Measurements from ENCODE around the gene DHRSX.
"Not testable (repeated sequence)": the region's sequence is repeated elsewhere in the genome, so short reads cannot be mapped to it uniquely, and the experiment has no call there.

DHRSX gene

GRCh38 chrX:2474963-2475726 lies 25.6 kb downstream of the DHRSX start:
- H3K27ac ChIP-seq = no peak overlapping the region
- ChIA-PET CTCF (no interaction called here), POLR2A (ENCODE audit: low non-redundant PET) (no interaction called here)
- DNase-seq (ENCODE audit: low spot score) = no peak
- TF ChIP-seq, protein P1, sequence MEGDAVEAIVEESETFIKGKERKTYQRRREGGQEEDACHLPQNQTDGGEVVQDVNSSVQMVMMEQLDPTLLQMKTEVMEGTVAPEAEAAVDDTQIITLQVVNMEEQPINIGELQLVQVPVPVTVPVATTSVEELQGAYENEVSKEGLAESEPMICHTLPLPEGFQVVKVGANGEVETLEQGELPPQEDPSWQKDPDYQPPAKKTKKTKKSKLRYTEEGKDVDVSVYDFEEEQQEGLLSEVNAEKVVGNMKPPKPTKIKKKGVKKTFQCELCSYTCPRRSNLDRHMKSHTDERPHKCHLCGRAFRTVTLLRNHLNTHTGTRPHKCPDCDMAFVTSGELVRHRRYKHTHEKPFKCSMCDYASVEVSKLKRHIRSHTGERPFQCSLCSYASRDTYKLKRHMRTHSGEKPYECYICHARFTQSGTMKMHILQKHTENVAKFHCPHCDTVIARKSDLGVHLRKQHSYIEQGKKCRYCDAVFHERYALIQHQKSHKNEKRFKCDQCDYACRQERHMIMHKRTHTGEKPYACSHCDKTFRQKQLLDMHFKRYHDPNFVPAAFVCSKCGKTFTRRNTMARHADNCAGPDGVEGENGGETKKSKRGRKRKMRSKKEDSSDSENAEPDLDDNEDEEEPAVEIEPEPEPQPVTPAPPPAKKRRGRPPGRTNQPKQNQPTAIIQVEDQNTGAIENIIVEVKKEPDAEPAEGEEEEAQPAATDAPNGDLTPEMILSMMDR (conservative IDR thresholded peaks at IDR 0.05; ENCODE audit: low read depth) = no peak

DNA sequence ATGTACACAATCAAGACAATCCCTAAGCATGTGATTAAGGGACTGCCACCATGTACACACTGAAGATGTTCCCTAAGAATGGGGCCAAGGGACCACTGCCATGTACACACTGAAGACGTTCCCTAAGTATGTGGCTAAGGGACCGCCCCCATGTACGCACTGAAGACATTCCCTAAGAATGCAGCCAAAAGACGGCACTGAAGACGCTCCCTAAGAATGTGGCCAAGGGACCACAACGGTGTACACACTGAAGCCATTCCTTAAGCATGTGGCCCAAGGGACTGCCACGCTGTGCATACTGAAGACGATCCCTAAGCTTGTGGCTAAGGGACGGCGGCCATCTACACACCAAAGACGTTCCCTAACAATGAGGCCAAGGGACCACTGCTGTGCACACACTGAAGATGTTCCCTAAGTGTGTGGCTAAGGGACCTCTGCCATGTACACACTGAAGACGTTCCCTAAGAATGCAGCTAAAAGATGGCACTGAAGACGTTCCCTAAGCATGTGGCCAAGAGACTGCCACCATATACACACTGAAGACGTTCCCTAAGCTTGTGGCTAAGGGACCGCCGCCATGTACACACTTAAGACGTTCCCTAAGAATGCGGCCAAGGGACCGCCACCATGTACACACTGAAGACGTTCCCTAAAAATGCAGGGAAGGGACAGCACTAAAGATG lies 26.4 kb downstream of the DHRSX start:
- POLR2A ChIA-PET (ENCODE audit: low non-redundant PET) = no interaction called here
- DNase-seq (ENCODE audit: low spot score) = no peak
- H3K27ac ChIP-seq = no peak overlapping the region
- TF ChIP-seq, protein P1 (conservative IDR thresholded peaks at IDR 0.05; ENCODE audit: low read depth) = no peak
- CTCF ChIA-PET = no interaction called here

- DNase-seq (ENCODE audit: low spot score); H3K27ac ChIP-seq; CTCF ChIA-PET; POLR2A ChIA-PET (ENCODE audit: low non-redundant PET): not testable (repeated sequence)
Observed at GRCh38 chrX:2473064-2473463, 27.7 kb downstream of the DHRSX start.

DNA sequence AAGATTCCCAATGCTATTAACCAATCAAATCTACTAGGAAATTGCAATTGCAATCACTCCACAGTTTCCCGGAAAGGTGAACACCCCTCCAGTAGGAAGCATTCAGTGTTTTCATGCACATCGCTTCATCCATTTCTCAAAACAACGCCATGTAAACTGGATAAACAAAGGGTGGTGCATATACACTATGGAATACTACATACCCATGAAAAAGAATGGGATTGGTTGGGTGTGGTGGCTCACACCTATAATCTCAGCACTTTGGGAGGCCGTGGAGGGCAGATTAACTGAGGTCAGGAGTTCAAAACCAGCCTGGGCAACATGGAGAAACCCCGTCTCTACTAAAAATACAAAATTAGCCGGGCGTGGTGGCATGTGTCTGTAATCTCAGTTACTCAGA lies 29.1 kb downstream of the DHRSX start:
- TF ChIP-seq, protein P1 (conservative IDR thresholded peaks at IDR 0.05; ENCODE audit: low read depth) = no peak
- POLR2A ChIA-PET (ENCODE audit: low non-redundant PET) = no interaction called here
- H3K27ac ChIP-seq = no peak overlapping the region
- no peak for DNase-seq (ENCODE audit: low spot score)
- CTCF ChIA-PET = no interaction called here

GRCh38 chrX:2471126-2471525 lies 29.6 kb downstream of the DHRSX start:
- H3K27ac ChIP-seq; POLR2A ChIA-PET (ENCODE audit: low non-redundant PET); CTCF ChIA-PET; DNase-seq (ENCODE audit: low spot score): not testable (repeated sequence)

DNA sequence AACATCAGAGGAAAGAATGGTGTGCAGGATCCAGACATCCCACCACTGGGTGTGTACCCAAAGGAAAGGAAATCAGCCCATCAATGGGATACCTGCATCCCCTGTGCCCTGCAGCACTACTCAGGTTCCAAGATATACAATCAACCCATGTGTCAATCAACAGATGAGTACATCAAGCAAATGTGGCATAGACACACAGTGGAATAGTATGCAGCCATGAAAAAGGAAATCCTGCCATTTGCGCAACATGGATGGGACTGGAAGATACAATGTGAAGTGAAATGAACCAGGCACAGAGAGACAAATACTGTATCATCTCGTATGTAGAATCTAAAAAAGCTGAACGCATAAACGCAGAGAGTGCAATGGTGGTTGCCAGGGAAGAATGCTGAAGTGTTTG lies 30.9 kb downstream of the DHRSX start:
- DNase-seq (ENCODE audit: low spot score); POLR2A ChIA-PET (ENCODE audit: low non-redundant PET); H3K27ac ChIP-seq; CTCF ChIA-PET: not testable (repeated sequence)

DNA sequence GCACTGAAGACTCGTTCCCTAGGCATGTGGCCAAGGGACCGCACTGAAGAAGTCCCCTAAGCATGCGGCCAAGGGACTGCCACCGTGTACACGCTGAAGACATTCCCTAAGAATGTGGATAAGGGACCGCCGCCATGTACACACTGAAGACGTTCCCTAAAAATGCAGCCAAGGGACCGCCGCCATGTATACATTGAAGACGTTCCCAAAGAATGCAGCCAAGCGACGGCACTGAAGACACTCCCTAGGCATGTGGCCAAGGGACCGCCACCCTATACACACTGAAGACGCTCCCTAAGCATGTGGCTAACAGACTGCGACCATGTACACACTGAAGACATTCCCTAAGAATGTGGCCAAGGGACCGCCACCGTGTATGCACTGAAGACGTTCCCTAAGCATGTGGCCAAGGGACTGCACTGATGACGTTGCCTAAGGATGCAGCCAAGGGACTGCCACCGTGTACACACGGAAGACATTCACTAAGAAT lies 31.5 kb downstream of the DHRSX start:
- ChIA-PET CTCF (no interaction called here), POLR2A (ENCODE audit: low non-redundant PET) (no interaction called here)
- no peak overlapping the region for H3K27ac ChIP-seq
- no peak for DNase-seq (ENCODE audit: low spot score)
- TF ChIP-seq, protein P1 (conservative IDR thresholded peaks at IDR 0.05; ENCODE audit: low read depth) = no peak

All from RWPE1 (cell line).